IMR-90 (cell line): Measurements from ENCODE around the gene SOX1. TPM values are rescaled to one million over a fixed set of nuclear protein-coding genes. Genes with fewer than 3 reads are reported as not detected.

ENCODE experiments used
- ATAC-seq: fragments of 200-7000 bp; cut with Tn5 transposase; 2 replicates; pipeline ENCODE4 v1.9.1; 2020; ENCODE audit warnings: low read depth, mild to moderate bottlenecking, moderate library complexity
- BruUV-seq: library from RNA; stranded (reverse); fragments of 400-500 nt; replicated peaks from 2 replicates; lab custom pipeline; 2021; lab: Mats Ljungman, UMichigan
- CTCF ChIA-PET: fragments of 300-600 bp; formaldehyde crosslinking; extraction: SDS; loops from one replicate; lab custom pipeline; 2021; ENCODE audit warnings: antibody characterized with exemption; lab: Yijun Ruan, JAX
- POLR2A ChIA-PET: fragments of 300-600 bp; sonication (Branson Sonifier 250); formaldehyde crosslinking; loops from one replicate; lab custom pipeline; 2022; ENCODE audit warnings: antibody characterized with exemption; ENCODE audit not compliant: unreplicated experiment; lab: Charles Lee
- DNase-seq: peaks from one replicate; pipeline ENCODE4 v3.0.0; 2013
- H2AFZ ChIP-seq: replicated peaks from 2 replicates; pipeline ENCODE3; 2013; ENCODE audit warnings: low read length, mild to moderate bottlenecking; ENCODE audit not compliant: poor library complexity
- H2AK5ac ChIP-seq: 2 replicates; pipeline ENCODE4 v1.6.1; 2013; ENCODE audit warnings: low read depth, low read length, inconsistent platforms
- H2AK9ac ChIP-seq: replicated peaks from 2 replicates; pipeline ENCODE3; 2013; ENCODE audit warnings: mild to moderate bottlenecking, low read depth, low read length, moderate library complexity; ENCODE audit not compliant: poor library complexity
- H2BK120ac ChIP-seq: 2 replicates; pipeline ENCODE4 v1.6.1; 2013; ENCODE audit warnings: low read depth, low read length, inconsistent platforms
- H2BK15ac ChIP-seq: 3 replicates; pipeline ENCODE4 v1.6.1; 2013; ENCODE audit warnings: low read depth, low read length, inconsistent platforms
- H2BK20ac ChIP-seq: 2 replicates; pipeline ENCODE4 v1.6.1; 2013; ENCODE audit warnings: low read depth, mild to moderate bottlenecking, inconsistent platforms, low read length, moderate library complexity
- H2BK5ac ChIP-seq: 2 replicates; pipeline ENCODE4 v1.6.1; 2013; ENCODE audit warnings: mild to moderate bottlenecking, low read depth, low read length, inconsistent platforms; ENCODE audit not compliant: poor library complexity, severe bottlenecking
- H3K14ac ChIP-seq: replicated peaks from 2 replicates; pipeline ENCODE4 v1.6.1; 2013; ENCODE audit warnings: low read depth, low read length, inconsistent platforms
- H3K18ac ChIP-seq: 2 replicates; pipeline ENCODE4 v1.6.1; 2013; ENCODE audit warnings: low read depth, low read length, control low read depth
- H3K23ac ChIP-seq: 2 replicates; pipeline ENCODE4 v1.6.1; 2013; ENCODE audit warnings: low read depth, low read length, inconsistent platforms
- H3K27ac ChIP-seq: 2 replicates; pipeline ENCODE4 v1.5.1; 2013; ENCODE audit warnings: mild to moderate bottlenecking, control low read depth, low read length; ENCODE audit not compliant: insufficient read depth
- H3K27me3 ChIP-seq: 2 replicates; pipeline ENCODE4 v1.6.1; 2013; ENCODE audit warnings: low read length; ENCODE audit not compliant: control insufficient read depth, insufficient read depth
- H3K36me3 ChIP-seq: 2 replicates; pipeline ENCODE4 v1.6.1; 2013; ENCODE audit warnings: low read length, mixed read lengths; ENCODE audit not compliant: control insufficient read depth, insufficient read depth
- H3K4ac ChIP-seq: 2 replicates; pipeline ENCODE4 v1.6.1; 2013; ENCODE audit warnings: low read depth, low read length, inconsistent platforms
- H3K4me1 ChIP-seq: 2 replicates; pipeline ENCODE4 v1.6.1; 2013; ENCODE audit warnings: low read length, mixed read lengths; ENCODE audit not compliant: control insufficient read depth, insufficient read depth
- H3K4me2 ChIP-seq: 2 replicates; pipeline ENCODE4 v1.6.1; 2013; ENCODE audit warnings: low read depth, mild to moderate bottlenecking, control low read depth, low read length, moderate library complexity
- H3K4me3 ChIP-seq: 2 replicates; pipeline ENCODE4 v1.5.1; 2013; ENCODE audit warnings: low read depth, mild to moderate bottlenecking, control low read depth, low read length, moderate library complexity; ENCODE audit not compliant: insufficient read depth
- H3K56ac ChIP-seq: 2 replicates; pipeline ENCODE4 v1.6.1; 2013; ENCODE audit warnings: low read length, inconsistent platforms; ENCODE audit not compliant: insufficient read depth; ENCODE audit errors: extremely low read depth
- H3K79me1 ChIP-seq, 2 experiments: 2 replicates each; pipeline ENCODE4 v1.6.1; 2013; ENCODE audit warnings: low read length in 2 of 2, inconsistent platforms in 1 of 2, low read depth in 1 of 2
- H3K9ac ChIP-seq: 2 replicates; pipeline ENCODE4 v1.6.1; 2013; ENCODE audit warnings: low read depth, low read length, control low read depth
- H3K9me1 ChIP-seq: 2 replicates; pipeline ENCODE4 v1.6.1; 2013; ENCODE audit warnings: low read length, inconsistent platforms; ENCODE audit not compliant: insufficient read depth
- H3K9me3 ChIP-seq: 2 replicates; pipeline ENCODE4 v1.6.1; 2013; ENCODE audit warnings: low read length; ENCODE audit not compliant: control insufficient read depth, insufficient read depth
- H4K20me1 ChIP-seq: 2 replicates; pipeline ENCODE4 v1.6.1; 2013; ENCODE audit warnings: low read length, inconsistent platforms; ENCODE audit not compliant: insufficient read depth
- H4K5ac ChIP-seq: 2 replicates; pipeline ENCODE4 v1.6.1; 2013; ENCODE audit warnings: mild to moderate bottlenecking, low read depth, low read length, control low read depth
- H4K8ac ChIP-seq, 2 experiments: 2 replicates each; pipeline ENCODE4 v1.6.1; 2013; ENCODE audit warnings: low read depth in 2 of 2, low read length in 2 of 2, control low read depth in 1 of 2, inconsistent platforms in 1 of 2
- H4K91ac ChIP-seq: 2 replicates; pipeline ENCODE4 v1.6.1; 2013; ENCODE audit warnings: low read depth, low read length, inconsistent platforms; ENCODE audit not compliant: insufficient read depth
- BHLHE40 ChIP-seq: fragments of 150-350 bp; IDR thresholded peaks from 2 replicates; pipeline ENCODE4 v1.6.1; 2016; ENCODE audit warnings: mild to moderate bottlenecking, low read depth, low read length
- CEBPB ChIP-seq: IDR thresholded peaks from 2 replicates; pipeline ENCODE4 v1.6.1; 2012; ENCODE audit warnings: low read depth, low read length, improper control_type of control experiment
- CHD1 ChIP-seq: IDR thresholded peaks from 2 replicates; pipeline ENCODE4 v1.6.1; 2012; ENCODE audit warnings: low read depth, low read length, improper control_type of control experiment
- CTCF ChIP-seq: conservative IDR thresholded peaks from 2 replicates; pipeline ENCODE4 v1.5.1; 2012; ENCODE audit warnings: mild to moderate bottlenecking, low read depth, low read length, improper control_type of control experiment
- ELK1 ChIP-seq: fragments of 150-350 bp; IDR thresholded peaks from 2 replicates; pipeline ENCODE4 v1.6.1; 2016; ENCODE audit warnings: low read depth, mild to moderate bottlenecking, low read length, moderate library complexity, borderline replicate concordance
- FOS ChIP-seq: fragments of 150-350 bp; IDR thresholded peaks from 2 replicates; pipeline ENCODE4 v1.6.1; 2016; ENCODE audit warnings: low read depth, low read length
- MAFK ChIP-seq: IDR thresholded peaks from 2 replicates; pipeline ENCODE4 v1.6.1; 2012; ENCODE audit warnings: low read depth, low read length, improper control_type of control experiment
- MAZ ChIP-seq: IDR thresholded peaks from 2 replicates; pipeline ENCODE4 v1.6.1; 2012; ENCODE audit warnings: low read depth, mild to moderate bottlenecking, low read length, improper control_type of control experiment, moderate library complexity, borderline replicate concordance
- MXI1 ChIP-seq: IDR thresholded peaks from 2 replicates; pipeline ENCODE4 v1.6.1; 2012; ENCODE audit warnings: low read depth, mild to moderate bottlenecking, low read length, moderate library complexity, borderline replicate concordance
- NFE2L2 ChIP-seq: fragments of 150-350 bp; IDR thresholded peaks from 2 replicates; pipeline ENCODE4 v1.6.1; 2016; ENCODE audit warnings: low read depth, mild to moderate bottlenecking, low read length
- POLR2A ChIP-seq: IDR thresholded peaks from 2 replicates; pipeline ENCODE4 v1.6.1; 2012; ENCODE audit warnings: mild to moderate bottlenecking, low read depth, low read length
- RAD21 ChIP-seq: IDR thresholded peaks from 2 replicates; pipeline ENCODE4 v1.6.1; 2012; ENCODE audit warnings: low read length, improper control_type of control experiment
- RCOR1 ChIP-seq: IDR thresholded peaks from 2 replicates; pipeline ENCODE4 v1.6.1; 2012; ENCODE audit warnings: mild to moderate bottlenecking, low read length, improper control_type of control experiment; ENCODE audit not compliant: insufficient replicate concordance
- SMC3 ChIP-seq: fragments of 150-350 bp; IDR thresholded peaks from 2 replicates; pipeline ENCODE4 v1.6.1; 2016; ENCODE audit warnings: low read depth, mild to moderate bottlenecking, antibody characterized with exemption, low read length, moderate library complexity
- USF2 ChIP-seq: fragments of 150-350 bp; IDR thresholded peaks from 2 replicates; pipeline ENCODE4 v1.6.1; 2017; ENCODE audit warnings: mild to moderate bottlenecking, antibody characterized with exemption, low read length, low read depth
- WGBS, 2 experiments: methylation state at CpG; one replicate each; pipeline versions ENCODE4 v1.1.5 to v1.1.7; 2013; ENCODE audit warnings: missing lambda C conversion rate in 2 of 2; ENCODE audit not compliant: insufficient read length in 1 of 2; ENCODE audit errors: extremely low coverage in 2 of 2; 5-methylcytosine and 5-hydroxymethylcytosine counted together
- dilution Hi-C: fragments of 300-500 bp; cut with HindIII; formaldehyde crosslinking; loops from one replicate; pipeline ENCODE4 v1.14.3; 2018; ENCODE audit warnings: low sequenced_read_pairs; ENCODE audit not compliant: unreplicated experiment
- in situ Hi-C: fragments of 300-500 bp; cut with MboI; formaldehyde crosslinking; loops from 3 replicates; pipeline ENCODE4 v1.14.3; 2019; ENCODE audit warnings: low sequenced_read_pairs, inconsistent platforms, mixed read lengths
- intact Hi-C: fragments of 100-400 bp; cut with micrococcal nuclease; formaldehyde crosslinking; loops from 2 replicates; pipeline ENCODE4 v1.10.0; 2022
- polyA plus RNA-seq, 3 experiments: library from polyadenylated mRNA; depleted of rRNA; stranded (reverse); fragments of >200 nt; gene quantifications; 2 replicates each; pipeline ENCODE4 v1.2.3, GENCODE V29; 2012; ENCODE audit warnings: low replicate concordance in 1 of 3
- total RNA-seq: library from RNA; depleted of rRNA; stranded (reverse); fragments of >200 nt; gene quantifications from 2 replicates; pipeline ENCODE4 v1.2.3, GENCODE V29; 2012

The SOX1 gene
- total and polyA plus RNA-seq, 2 of the 4 experiments (the other 2 are of a cell fraction): not detected

DNA sequence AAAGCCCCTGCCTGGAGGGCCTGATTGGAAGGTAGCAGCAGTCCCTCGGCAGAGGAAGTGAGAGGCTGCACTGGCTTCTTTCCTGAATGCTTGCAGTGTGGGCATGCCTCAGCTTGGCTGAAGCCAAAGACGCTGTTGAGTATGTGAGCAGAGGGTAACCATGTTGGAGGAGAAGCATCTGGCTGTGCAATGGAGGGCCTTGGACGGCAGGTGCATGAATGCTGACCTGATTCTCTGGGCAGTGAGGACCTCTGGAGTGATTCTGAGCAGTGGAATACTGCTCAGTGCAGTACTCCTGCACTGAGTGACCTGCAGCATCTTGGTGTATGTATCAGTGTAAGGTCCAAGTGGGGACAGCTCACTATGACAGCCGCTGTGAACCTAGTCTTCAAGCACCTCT, 46.9 kb downstream of the SOX1 start:
- no peak overlapping the region for H2BK5ac ChIP-seq
- H2AK5ac ChIP-seq: no peak overlapping the region
- H3K4me3 ChIP-seq: no peak overlapping the region
- H3K4me1 ChIP-seq: no peaks in the 10 kb centered on the region
- ChIA-PET CTCF (no interaction called here), POLR2A (no interaction called here)
- TF ChIP-seq FOS: no peak
- TF ChIP-seq CEBPB: no peak
- no peak for TF ChIP-seq POLR2A
- TF ChIP-seq USF2: no peak
- TF ChIP-seq BHLHE40: no peak
- no peak for TF ChIP-seq SMC3
- TF ChIP-seq MAFK: no peak
- TF ChIP-seq RCOR1: no peak
- no peak for TF ChIP-seq MAZ
- TF ChIP-seq CTCF: no peak
- TF ChIP-seq MXI1: no peak
- no peak for TF ChIP-seq ELK1
- no peak for TF ChIP-seq RAD21
- no peak for TF ChIP-seq CHD1
- no peak for TF ChIP-seq NFE2L2
- dilution Hi-C loops: no loop called here
- no peak overlapping the region for H3K4ac ChIP-seq
- no peaks in the 10 kb centered on the region for H3K27me3 ChIP-seq
- no peak overlapping the region for H3K27ac ChIP-seq
- ATAC-seq (no peak), DNase-seq (no peak)
- no peak overlapping the region for H3K23ac ChIP-seq
- no peak overlapping the region for H2BK20ac ChIP-seq
- no peaks in the 10 kb centered on the region for H3K79me1 ChIP-seq
- intact Hi-C loops: no loop called here
- H2AFZ ChIP-seq: no peak overlapping the region
- WGBS, 2 experiments: 43% methylated on average over 3 of the region's 4 CpGs; no CpG with 5 or more reads in 1 of the 2 experiments
- H3K9me3 ChIP-seq: peaks cover 45% of the 10 kb centered on the region
- no peak overlapping the region for H4K5ac ChIP-seq
- H3K36me3 ChIP-seq: no peaks in the 10 kb centered on the region
- H2BK120ac ChIP-seq: no peak overlapping the region
- H2BK15ac ChIP-seq: no peak overlapping the region
- no peaks in the 10 kb centered on the region for H3K9me1 ChIP-seq
- in situ Hi-C loops: no loop called here
- H4K20me1 ChIP-seq: no peaks in the 10 kb centered on the region
- no TSS peak for BruUV-seq
- no peak overlapping the region for H3K9ac ChIP-seq
- no peak overlapping the region for H3K14ac ChIP-seq
- no peak overlapping the region for H2AK9ac ChIP-seq
- H3K4me2 ChIP-seq: no peak overlapping the region
- no peak overlapping the region for H4K8ac ChIP-seq
- no peak overlapping the region for H4K91ac ChIP-seq
- H3K56ac ChIP-seq: no peak overlapping the region
- no peak overlapping the region for H3K18ac ChIP-seq
